ENCODE measurements around the gene CDHR1.
A peak's percentile ranks its signal among the peaks of the same experiment; 100 is the strongest.

GRCh38 chr10:84267503-84268126 lies 73.3 kb downstream of the CDHR1 start:
- TF ChIP-seq CTCF (conservative IDR thresholded peaks at IDR 0.05) (peak; percentile 59; the same call in 1 of the 2 replicates), EZH2 (IDR thresholded peaks at IDR 0.05; ENCODE audit: low read depth) (no peak)

Data from PC-9 (cell line).